ENCODE results near the gene ZC3H12C.

DNA sequence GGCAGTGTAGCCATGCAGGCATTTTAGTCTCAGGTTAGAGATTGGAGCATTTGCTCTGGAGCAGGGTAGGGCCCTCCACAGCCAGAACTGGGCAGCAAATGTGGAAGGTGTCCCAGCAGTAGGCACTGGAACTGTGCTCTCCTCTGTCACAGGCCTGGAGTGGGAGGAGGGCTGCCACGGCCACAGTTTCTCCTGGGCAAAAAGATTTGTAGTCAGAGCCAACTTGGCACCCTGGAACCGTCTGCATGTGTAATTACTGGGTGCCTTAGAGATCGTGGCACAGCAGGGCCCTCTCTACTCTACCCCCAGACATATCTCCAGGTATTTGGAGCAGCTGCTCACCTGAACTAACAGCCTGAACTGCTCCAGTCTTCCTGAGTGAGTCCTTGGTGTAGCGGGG, 93.7 kb downstream of the ZC3H12C start:
- TF ChIP-seq, protein P1, sequence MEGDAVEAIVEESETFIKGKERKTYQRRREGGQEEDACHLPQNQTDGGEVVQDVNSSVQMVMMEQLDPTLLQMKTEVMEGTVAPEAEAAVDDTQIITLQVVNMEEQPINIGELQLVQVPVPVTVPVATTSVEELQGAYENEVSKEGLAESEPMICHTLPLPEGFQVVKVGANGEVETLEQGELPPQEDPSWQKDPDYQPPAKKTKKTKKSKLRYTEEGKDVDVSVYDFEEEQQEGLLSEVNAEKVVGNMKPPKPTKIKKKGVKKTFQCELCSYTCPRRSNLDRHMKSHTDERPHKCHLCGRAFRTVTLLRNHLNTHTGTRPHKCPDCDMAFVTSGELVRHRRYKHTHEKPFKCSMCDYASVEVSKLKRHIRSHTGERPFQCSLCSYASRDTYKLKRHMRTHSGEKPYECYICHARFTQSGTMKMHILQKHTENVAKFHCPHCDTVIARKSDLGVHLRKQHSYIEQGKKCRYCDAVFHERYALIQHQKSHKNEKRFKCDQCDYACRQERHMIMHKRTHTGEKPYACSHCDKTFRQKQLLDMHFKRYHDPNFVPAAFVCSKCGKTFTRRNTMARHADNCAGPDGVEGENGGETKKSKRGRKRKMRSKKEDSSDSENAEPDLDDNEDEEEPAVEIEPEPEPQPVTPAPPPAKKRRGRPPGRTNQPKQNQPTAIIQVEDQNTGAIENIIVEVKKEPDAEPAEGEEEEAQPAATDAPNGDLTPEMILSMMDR (conservative IDR thresholded peaks at IDR 0.05 in 1 of 2, IDR thresholded peaks at IDR 0.05 in 1 of 2; ENCODE audit: extremely low read depth in 1 of 2, insufficient read depth in 1 of 2, low read depth in 1 of 2, low read length in 2 of 2), result no peak
- no peak for TF ChIP-seq EZH2 (IDR thresholded peaks at IDR 0.05; ENCODE audit: borderline replicate concordance, low read length)

Data from mammary epithelial cell (primary cell).